ENCODE measurements around the gene ARHGAP26.
"Not testable (repeated sequence)": the region's sequence is repeated elsewhere in the genome, so short reads cannot be mapped to it uniquely, and the experiment has no call there.

ARHGAP26 gene

DNA sequence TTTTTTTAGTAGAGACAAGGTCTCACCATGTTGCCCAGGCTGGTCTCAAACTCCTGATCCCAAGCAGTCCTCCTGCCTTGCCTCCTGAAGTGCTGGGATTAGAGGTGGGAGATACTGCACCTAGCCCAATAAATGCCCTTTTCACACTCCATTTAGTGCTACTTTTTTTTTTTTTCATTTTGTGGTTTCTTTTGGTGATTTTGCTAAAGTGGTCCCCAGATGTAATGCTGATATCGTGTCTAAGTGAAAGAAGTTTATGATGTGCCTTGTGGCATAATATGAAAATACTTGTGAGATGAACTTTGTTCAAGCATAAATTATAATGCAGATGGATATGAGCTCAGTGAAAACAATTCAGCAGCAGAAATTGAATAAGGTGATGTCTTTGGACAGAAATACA lies 227.4 kb downstream of the ARHGAP26 start:
- TF ChIP-seq, protein P1, sequence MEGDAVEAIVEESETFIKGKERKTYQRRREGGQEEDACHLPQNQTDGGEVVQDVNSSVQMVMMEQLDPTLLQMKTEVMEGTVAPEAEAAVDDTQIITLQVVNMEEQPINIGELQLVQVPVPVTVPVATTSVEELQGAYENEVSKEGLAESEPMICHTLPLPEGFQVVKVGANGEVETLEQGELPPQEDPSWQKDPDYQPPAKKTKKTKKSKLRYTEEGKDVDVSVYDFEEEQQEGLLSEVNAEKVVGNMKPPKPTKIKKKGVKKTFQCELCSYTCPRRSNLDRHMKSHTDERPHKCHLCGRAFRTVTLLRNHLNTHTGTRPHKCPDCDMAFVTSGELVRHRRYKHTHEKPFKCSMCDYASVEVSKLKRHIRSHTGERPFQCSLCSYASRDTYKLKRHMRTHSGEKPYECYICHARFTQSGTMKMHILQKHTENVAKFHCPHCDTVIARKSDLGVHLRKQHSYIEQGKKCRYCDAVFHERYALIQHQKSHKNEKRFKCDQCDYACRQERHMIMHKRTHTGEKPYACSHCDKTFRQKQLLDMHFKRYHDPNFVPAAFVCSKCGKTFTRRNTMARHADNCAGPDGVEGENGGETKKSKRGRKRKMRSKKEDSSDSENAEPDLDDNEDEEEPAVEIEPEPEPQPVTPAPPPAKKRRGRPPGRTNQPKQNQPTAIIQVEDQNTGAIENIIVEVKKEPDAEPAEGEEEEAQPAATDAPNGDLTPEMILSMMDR (IDR thresholded peaks at IDR 0.05; ENCODE audit: borderline replicate concordance, insufficient read depth, low read depth, low read length), result no peak

DNA sequence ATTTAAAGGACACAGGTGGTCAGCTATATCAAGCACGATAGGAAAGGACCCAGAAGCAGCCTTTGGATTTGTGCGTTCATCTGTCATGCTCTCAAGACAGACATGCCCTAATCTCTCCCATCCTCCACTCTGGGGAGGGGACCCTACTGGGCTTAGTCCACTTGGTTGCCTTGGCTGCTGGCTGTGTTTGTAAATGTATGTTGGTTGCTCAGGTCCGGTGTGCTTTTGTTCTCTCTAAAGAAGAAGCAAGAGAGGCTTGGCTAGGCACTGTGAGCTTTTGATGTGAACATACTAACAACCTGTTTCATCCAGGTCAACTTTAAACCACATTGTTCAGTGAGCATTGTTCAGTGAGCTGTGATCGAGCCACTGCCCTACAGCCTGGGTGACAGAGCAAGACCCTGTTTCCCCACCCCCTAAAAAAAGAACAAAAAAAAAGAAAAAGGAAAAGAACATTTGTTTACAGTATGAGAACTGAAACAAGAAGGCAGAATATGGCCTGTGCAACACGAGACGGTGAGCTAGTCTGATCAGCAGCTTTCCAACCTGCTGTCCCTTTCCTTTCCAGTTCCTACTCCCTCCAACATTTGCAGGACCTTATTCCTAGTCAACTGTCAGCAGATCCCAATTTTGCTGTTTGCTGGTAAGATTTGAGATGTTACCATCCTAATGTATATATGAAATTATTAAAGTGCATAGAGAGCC lies 228.3 kb downstream of the ARHGAP26 start:
- TF ChIP-seq, protein P1 (IDR thresholded peaks at IDR 0.05; ENCODE audit: borderline replicate concordance, insufficient read depth, low read depth, low read length), result no peak

More for the DNA sequence above, 227.4 kb downstream of the ARHGAP26 start:
- H3K4me3 ChIP-seq (ENCODE audit: low read depth, low read length), result no peak overlapping the region

DNA sequence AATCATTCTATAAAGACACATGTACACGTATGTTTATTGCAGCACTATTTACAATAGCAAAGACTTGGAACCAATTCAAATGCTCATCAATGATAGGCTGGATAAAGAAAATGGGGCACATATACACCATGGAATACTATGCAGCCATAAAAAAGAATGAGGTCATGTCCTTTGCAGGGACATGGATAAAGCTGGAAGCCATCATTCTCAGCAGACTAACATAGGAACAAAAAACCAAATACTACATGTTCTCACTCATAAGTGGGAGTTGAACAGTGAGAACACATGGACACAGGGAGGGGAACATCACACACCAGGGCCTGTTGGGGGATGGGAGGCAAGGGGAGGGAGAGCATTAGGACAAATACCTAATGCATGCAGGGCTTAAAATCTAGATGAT lies 230.4 kb downstream of the ARHGAP26 start:
- H3K4me3 ChIP-seq (ENCODE audit: low read depth, low read length), result not testable (repeated sequence)

More for the DNA sequence above, 228.3 kb downstream of the ARHGAP26 start:
- no peak overlapping the region for H3K4me3 ChIP-seq (ENCODE audit: low read depth, low read length)

DNA sequence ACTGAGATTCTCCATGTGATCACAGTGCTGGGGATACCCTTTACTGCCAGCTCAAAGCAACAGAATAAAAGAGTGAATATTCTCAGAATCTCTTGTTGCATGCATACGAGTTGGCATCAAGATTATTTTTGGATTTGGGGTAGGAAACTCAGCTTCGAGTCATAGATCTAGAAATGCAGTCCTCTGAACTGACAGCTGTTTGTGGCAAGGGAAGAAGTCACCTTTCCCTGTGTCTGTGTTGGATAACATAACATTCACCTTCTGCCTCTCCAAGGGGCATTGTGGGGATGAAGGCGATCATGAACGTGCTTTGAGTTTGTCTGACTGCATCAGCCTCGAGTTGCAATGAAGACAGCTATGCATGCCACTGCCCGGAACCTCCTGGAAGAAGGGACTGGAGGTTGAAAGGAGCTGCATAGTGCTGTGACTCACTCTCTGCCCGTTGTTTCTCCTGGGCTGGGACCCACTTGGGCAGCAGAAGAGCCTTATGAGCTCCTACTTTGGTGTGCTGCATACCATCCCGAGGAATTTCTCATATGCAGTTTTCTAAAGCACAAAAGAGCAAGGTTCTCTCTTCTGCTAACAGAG lies 231.7 kb downstream of the ARHGAP26 start:
- no peak overlapping the region for H3K4me3 ChIP-seq (ENCODE audit: low read depth, low read length)
- TF ChIP-seq, protein P1 (IDR thresholded peaks at IDR 0.05; ENCODE audit: borderline replicate concordance, insufficient read depth, low read depth, low read length), result no peak

DNA sequence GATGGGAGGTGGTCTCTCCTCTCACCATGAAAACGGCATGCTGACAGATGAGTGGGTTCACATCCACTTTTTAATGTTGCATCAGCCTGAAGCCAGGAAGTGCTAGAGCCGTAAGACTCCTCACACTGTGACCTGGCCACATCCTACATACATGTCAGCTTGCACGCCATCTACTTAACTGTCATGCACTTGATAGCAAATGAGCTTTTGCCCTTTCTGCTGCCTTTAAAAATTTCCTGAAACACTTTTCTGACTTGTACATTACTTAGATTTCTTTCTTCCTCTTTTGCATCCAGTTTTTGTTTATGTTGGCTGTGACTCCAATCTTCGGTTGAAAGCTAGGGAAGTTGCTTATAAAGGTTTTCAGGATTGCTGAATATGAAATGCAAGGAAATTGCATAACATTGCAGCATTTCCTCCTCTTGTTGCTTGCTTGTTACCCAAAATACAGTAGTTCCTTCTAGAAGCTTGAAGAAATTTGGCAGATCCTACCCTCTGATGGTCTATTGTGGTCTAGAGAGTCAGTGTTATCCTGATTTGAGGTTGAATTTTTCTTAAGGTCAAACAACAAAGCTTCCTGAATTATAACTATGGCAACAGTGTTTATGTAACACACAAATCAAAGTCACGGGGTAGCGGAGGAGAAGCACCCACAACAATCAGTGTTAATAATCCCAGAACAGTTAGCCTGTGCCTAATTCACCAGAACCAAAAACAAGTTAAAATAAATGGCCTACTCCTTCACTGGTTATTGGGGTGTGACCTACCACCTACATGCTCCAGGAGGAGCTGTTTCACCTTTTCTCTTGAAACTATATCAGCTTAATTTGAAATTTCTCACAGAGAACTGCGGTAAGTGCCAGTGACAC lies 232.5 kb downstream of the ARHGAP26 start:
- no peak overlapping the region for H3K4me3 ChIP-seq (ENCODE audit: low read depth, low read length)
- TF ChIP-seq, protein P1 (IDR thresholded peaks at IDR 0.05; ENCODE audit: borderline replicate concordance, insufficient read depth, low read depth, low read length), result peak; percentile 63

DNA sequence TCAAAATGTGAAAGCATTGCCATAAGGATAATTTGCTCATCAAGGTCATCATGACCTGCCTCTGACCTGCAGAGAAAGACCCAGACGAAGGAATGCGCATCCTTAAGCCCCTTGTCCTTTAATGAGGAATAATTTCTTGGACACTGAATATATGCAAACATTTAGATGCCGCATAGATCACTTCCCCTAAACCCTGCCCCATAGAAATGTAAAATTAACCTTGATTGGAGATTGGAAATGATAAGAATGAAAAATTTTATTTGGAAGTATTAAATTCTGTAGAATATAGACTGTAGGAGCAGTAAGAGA lies 233.1 kb downstream of the ARHGAP26 start:
- TF ChIP-seq, protein P1 (IDR thresholded peaks at IDR 0.05; ENCODE audit: borderline replicate concordance, insufficient read depth, low read depth, low read length), result no peak
- H3K4me3 ChIP-seq (ENCODE audit: low read depth, low read length), result no peak overlapping the region

DNA sequence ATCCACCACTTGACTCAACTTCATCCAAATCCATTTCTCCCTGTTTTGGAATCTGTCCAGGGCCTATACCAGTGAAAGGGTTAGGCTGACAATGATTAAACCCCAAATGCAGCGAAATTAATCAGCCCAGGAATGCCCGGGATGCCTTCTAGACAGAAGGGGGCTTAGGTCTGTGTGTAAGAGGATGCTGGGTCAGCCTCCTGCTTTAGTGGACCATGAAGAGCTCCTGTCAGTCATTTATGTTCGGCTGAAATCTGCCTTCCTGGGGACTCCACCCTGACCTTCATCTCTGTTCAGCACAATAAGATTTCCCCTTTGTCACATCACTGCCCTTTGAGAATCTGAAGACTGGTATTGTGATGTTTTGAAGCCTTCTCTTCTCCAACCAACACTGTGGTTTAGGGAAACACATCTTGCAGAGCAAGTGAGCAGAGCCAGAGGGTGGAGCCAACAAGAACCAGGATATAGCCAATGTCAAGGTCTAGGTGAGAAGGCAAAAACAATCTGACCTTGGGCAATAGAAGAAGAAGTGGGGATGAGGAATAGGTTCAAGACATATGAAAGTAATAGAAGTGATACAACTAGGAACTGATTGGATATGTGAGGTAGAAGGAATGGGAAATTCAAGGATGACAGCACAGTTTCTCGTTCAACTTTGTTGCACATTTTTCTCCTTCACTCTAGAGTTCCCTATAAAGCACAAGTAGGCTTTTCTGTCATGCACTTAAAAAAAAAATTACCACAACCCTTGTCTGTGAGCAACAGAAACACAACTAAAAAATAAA lies 234.4 kb downstream of the ARHGAP26 start:
- TF ChIP-seq, protein P1 (IDR thresholded peaks at IDR 0.05; ENCODE audit: borderline replicate concordance, insufficient read depth, low read depth, low read length), result no peak
- H3K4me3 ChIP-seq (ENCODE audit: low read depth, low read length), result no peak overlapping the region
